Lower leg skin (tissue), 3 donors: Measurements from ENCODE around the gene DCAF15.

Experiments used
- CTCF ChIP-seq, 3 donors: fragments of 450-650 bp; IDR thresholded peaks; one replicate each; pipeline ENCODE4 v1.5.1; 2016; ENCODE audit warnings: antibody characterized with exemption in 3 of 3, mild to moderate bottlenecking in 3 of 3, moderate library complexity in 2 of 3
- POLR2A ChIP-seq, 2 donors: fragments of 450-650 bp; IDR thresholded peaks; one replicate each; pipeline ENCODE4 v1.6.1; 2016 to 2017; ENCODE audit warnings: antibody characterized with exemption in 2 of 2, mild to moderate bottlenecking in 1 of 2, moderate library complexity in 1 of 2

DNA sequence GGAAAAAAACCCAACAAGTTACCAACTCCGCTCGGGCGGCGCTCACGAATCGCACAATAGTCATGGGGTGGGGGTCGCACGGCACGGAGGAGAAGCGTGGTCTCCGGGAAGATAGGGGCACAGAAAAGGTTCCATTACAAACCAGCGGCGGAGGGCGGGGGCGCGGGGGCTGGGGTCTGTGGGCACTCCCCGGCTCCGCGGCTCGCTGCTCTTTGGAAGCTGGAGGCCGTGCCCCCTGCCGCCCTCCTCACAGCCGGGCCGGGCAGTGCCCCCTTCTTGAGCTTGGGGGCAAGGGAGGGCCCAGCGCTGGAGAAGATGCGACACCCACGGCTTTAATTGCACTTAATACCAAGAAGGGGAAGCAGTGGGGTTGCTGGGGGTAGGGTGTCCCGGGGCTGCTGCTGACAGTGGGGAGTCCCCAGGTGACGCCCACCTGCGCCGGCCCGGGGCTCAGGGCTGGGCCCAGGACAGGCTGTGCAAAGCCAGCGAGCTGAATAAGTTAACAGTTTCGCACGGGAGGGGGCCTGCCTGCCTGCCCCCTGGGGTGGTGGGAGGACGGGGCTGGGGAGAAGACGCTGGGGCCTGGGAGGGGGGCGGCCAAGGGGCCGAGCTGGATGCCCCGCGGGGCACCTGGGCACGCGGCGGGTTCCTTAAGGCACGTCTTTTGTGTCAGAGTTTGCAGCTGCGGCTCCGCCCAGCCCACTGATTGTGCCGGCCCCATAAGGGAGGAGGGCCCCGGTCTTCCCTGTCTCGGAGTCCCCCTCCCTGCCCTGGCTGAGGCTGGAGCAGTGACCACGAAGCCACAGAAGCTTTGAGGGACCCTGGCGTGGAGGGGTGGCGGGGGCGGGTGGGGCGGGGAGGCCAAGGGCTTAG lies 9.8 kb downstream of the DCAF15 start:
- TF ChIP-seq CTCF (IDR thresholded peaks at IDR 0.05) = no peak
- no peak for TF ChIP-seq POLR2A (IDR thresholded peaks at IDR 0.05)
